Measurements from ENCODE around the gene SNTG2.

The SNTG2 gene

DNA sequence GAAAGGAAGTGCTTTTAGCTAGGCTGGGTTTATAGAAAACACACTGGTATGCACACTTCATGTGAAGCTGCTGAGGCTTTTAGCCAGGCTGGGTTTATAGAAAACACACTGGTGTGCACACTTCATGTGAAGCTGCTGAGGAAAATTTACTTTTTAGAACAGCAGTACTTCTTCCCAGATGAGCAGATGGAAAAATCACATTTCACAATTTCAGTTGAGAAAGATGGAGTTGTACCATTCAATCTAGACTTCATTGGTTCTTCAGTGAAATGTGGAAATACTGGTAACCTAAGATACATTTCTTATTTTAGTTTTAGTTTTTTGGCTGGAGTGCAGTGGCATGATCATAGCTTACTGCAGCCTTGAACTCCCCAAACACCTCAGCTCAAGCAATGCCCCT lies 11.1 kb downstream of the SNTG2 start:
- H3K4me3 ChIP-seq (ENCODE audit: low read length), result no peak overlapping the region
- no peak for DNase-seq (ENCODE audit: low read depth)
- TF ChIP-seq, protein P1, sequence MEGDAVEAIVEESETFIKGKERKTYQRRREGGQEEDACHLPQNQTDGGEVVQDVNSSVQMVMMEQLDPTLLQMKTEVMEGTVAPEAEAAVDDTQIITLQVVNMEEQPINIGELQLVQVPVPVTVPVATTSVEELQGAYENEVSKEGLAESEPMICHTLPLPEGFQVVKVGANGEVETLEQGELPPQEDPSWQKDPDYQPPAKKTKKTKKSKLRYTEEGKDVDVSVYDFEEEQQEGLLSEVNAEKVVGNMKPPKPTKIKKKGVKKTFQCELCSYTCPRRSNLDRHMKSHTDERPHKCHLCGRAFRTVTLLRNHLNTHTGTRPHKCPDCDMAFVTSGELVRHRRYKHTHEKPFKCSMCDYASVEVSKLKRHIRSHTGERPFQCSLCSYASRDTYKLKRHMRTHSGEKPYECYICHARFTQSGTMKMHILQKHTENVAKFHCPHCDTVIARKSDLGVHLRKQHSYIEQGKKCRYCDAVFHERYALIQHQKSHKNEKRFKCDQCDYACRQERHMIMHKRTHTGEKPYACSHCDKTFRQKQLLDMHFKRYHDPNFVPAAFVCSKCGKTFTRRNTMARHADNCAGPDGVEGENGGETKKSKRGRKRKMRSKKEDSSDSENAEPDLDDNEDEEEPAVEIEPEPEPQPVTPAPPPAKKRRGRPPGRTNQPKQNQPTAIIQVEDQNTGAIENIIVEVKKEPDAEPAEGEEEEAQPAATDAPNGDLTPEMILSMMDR (conservative IDR thresholded peaks at IDR 0.05; ENCODE audit: low read depth, low read length), result no peak

DNA sequence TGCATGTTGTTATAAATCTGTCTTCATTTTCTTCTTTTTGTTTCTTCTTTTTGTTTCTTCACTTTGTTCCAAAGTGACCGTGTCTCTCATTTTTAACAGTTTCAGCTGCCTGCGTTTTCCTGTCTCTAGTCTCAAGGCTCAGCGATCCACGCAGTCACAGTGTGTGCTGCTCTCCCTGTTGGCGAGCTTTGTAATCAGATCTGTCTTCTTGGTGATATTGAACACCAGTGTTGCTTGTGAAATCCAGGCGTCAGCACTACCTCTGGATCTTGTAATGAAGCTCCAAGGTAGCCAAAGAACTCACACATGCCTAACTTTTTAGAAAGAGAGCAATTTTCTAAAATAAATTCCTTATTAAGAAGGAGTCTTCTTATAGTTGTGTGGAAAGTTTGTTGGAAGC lies 13.2 kb downstream of the SNTG2 start:
- TF ChIP-seq, protein P1 (conservative IDR thresholded peaks at IDR 0.05; ENCODE audit: low read depth, low read length), result no peak
- no peak overlapping the region for H3K4me3 ChIP-seq (ENCODE audit: low read length)
- no peak for DNase-seq (ENCODE audit: low read depth)

DNA sequence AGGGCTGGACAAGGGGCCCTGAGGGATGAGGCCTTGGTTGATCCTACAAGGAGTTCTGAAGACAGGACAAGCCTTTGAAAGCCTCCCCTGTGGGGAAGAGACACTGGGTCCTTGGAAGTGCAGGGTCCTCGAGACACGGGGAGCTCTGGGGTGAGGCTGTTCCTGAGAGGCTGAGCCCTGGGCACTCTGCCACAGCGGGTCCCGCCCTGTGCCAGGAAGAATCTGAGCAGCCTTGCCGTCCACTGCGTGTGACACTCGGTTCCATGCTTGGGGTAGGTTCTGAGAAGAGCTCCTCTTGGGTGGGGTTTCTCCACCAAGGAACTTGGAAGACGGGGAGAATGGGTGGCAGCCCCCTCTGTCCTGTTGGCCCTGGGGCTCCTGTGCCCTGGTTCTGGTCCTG lies 13.9 kb downstream of the SNTG2 start:
- no peak overlapping the region for H3K4me3 ChIP-seq (ENCODE audit: low read length)
- TF ChIP-seq, protein P1 (conservative IDR thresholded peaks at IDR 0.05; ENCODE audit: low read depth, low read length), result no peak
- no peak for DNase-seq (ENCODE audit: low read depth)

DNA sequence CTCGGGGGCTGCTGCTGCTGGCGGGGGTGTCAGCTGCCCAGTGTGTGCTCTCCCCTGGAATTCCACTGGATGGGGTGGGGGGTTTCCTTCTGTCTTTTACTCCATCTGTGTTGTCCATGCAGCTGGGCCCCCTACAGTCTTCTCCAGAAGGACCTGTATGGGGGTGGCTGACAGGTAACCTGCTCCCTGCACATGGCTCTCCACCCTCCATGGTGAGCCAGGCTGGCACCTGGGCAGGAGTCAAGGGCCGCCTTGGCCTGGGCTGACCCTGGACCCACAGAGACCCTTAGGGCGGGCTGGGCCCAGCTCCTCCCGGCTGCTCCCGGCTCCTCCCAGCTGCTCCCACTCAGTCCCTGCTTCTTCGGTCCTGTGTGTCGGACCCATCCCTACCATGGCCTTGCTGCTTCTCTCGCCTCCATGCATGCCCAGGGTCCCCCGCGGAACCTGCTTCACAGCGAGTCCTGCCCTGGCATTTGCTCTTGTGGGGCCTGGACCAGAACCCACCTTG lies 15.0 kb downstream of the SNTG2 start:
- TF ChIP-seq, protein P1 (conservative IDR thresholded peaks at IDR 0.05; ENCODE audit: low read depth, low read length), result no peak
- H3K4me3 ChIP-seq (ENCODE audit: low read length), result no peak overlapping the region
- DNase-seq (ENCODE audit: low read depth), result no peak

DNA sequence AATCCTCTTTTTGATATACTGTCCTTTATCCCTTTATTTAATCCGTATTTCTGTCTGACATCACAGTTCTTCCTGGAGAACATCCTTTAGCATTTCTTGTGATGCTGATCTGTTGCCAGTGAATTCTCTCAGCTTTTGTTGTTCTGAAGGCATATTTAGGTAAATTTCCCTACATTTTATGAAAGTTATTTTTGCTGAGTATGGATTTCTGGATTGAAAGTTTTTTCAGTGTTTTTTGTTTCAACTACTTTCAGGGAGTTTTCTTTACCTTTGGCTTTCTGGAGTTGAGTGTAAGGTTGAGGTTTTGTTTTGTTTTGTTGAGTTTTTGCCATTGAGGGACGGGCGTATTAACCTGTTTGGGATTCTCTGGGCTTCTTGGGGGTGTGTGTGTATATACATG lies 22.5 kb downstream of the SNTG2 start:
- no peak overlapping the region for H3K4me3 ChIP-seq (ENCODE audit: low read length)
- DNase-seq (ENCODE audit: low read depth), result no peak
- TF ChIP-seq, protein P1 (conservative IDR thresholded peaks at IDR 0.05; ENCODE audit: low read depth, low read length), result no peak

DNA sequence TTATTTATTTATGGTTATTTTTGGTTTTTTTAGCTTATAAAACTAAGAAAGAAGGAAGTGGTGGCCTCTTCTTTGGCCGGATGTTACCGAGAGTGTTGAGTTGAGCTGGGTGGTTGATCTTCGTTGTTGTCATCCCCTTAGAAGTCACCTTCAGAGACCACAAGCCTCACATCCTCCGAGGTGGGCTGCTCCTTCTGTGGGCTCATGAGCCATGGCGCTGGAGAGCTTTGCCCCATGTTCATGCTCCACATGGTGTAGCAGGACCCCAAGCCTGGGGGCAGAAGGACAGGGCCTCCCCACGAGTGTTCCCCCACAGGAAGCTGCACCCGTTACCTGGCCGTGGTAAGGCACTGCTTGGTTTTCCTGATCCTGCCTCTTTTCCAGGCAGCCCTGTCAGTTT lies 23.4 kb downstream of the SNTG2 start:
- DNase-seq (ENCODE audit: low read depth), result no peak
- H3K4me3 ChIP-seq (ENCODE audit: low read length), result no peak overlapping the region
- TF ChIP-seq, protein P1 (conservative IDR thresholded peaks at IDR 0.05; ENCODE audit: low read depth, low read length), result no peak

DNA sequence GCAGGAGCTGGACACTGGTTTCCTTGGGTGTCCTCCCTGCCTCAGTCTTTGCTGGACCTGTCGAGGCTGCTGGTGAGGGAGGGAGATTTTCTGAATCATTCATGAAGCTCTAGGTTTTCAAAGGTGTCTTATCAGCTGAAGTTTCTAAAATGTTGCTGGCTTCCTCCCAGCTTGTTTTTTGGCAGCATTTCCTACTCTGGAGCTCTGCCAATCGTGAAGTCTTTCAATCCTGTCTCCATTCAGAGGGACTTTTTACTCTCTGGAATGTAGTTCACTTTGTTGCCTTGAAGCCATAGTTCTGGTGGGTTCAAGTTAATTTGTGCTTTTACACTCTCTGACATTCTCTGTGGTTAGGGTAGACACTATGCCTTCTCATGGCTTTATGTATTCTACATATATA lies 23.9 kb downstream of the SNTG2 start:
- no peak overlapping the region for H3K4me3 ChIP-seq (ENCODE audit: low read length)
- TF ChIP-seq, protein P1 (conservative IDR thresholded peaks at IDR 0.05; ENCODE audit: low read depth, low read length), result no peak
- DNase-seq (ENCODE audit: low read depth), result no peak

Measured in retinal pigment epithelial cell (primary cell).